ENCODE measurements around the gene SPEM2. TPM values are rescaled to one million over a fixed set of nuclear protein-coding genes. Genes with fewer than 3 reads are reported as not detected.

Gene SPEM2
- total RNA-seq, 3 donors from 2014 or later, result not detected

GRCh38 chr17:7383371-7383741, 42.1 kb upstream of the SPEM2 start:
- no peak for TF ChIP-seq CTCF (IDR thresholded peaks at IDR 0.05)
- no peak for ATAC-seq
- intact Hi-C loops (cut with DNase I, micrococcal nuclease), result no loop called here

GRCh38 chr17:7383742-7384488, 41.5 kb upstream of the SPEM2 start:
- Histone ChIP-seq H3K36me3 (ENCODE audit: low read depth) (no peaks in the 10 kb centered on the region), H3K9me3 (no peaks in the 10 kb centered on the region), H3K4me3 (no peak overlapping the region), H3K4me1 (ENCODE audit: low read depth) (peaks cover 7% of the 10 kb centered on the region)
- intact Hi-C loops (cut with DNase I, micrococcal nuclease), result no loop called here
- DNase-seq (peak; percentile 50 to 76 (median 68)), ATAC-seq (peak; percentile 59)
- no peak for TF ChIP-seq CTCF (IDR thresholded peaks at IDR 0.05)

More at GRCh38 chr17:7383371-7383741, 42.1 kb upstream of the SPEM2 start:
- no peak overlapping the region for H3K4me3 ChIP-seq
- no peaks in the 10 kb centered on the region for H3K36me3 ChIP-seq (ENCODE audit: low read depth)
- no peaks in the 10 kb centered on the region for H3K9me3 ChIP-seq
- peaks cover 7% of the 10 kb centered on the region for H3K4me1 ChIP-seq (ENCODE audit: low read depth)
- DNase-seq, result no peak

- Histone ChIP-seq H3K4me1 (ENCODE audit: low read depth) (peaks cover 7% of the 10 kb centered on the region), H3K4me3 (no peak overlapping the region), H3K9me3 (no peaks in the 10 kb centered on the region), H3K36me3 (ENCODE audit: low read depth) (no peaks in the 10 kb centered on the region)
- ATAC-seq (no peak), DNase-seq (no peak)
- intact Hi-C loops (cut with DNase I, micrococcal nuclease), result no loop called here
- TF ChIP-seq CTCF (IDR thresholded peaks at IDR 0.05), result no peak
Observed at GRCh38 chr17:7384489-7385081, 40.8 kb upstream of the SPEM2 start.

- no peak for TF ChIP-seq CTCF (IDR thresholded peaks at IDR 0.05)
- Histone ChIP-seq H3K4me3 (no peak overlapping the region), H3K4me1 (ENCODE audit: low read depth) (peaks cover 8% of the 10 kb centered on the region), H3K9me3 (no peaks in the 10 kb centered on the region), H3K36me3 (ENCODE audit: low read depth) (no peaks in the 10 kb centered on the region)
- ATAC-seq, result no peak
- intact Hi-C loops (cut with DNase I, micrococcal nuclease), result no loop called here
- DNase-seq, result no peak
Observed at GRCh38 chr17:7388856-7389255, 36.6 kb upstream of the SPEM2 start.

GRCh38 chr17:7389924-7390910, 35.2 kb upstream of the SPEM2 start:
- intact Hi-C loops (cut with DNase I, micrococcal nuclease), result no loop called here
- DNase-seq (no peak), ATAC-seq (no peak)
- no peak for TF ChIP-seq CTCF (IDR thresholded peaks at IDR 0.05)
- no peak overlapping the region for H3K4me3 ChIP-seq
- no peaks in the 10 kb centered on the region for H3K9me3 ChIP-seq
- H3K36me3 ChIP-seq (ENCODE audit: low read depth), result no peaks in the 10 kb centered on the region
- H3K4me1 ChIP-seq (ENCODE audit: low read depth), result peaks cover 8% of the 10 kb centered on the region
